ENCODE results near the gene PDK4.
"Not testable (repeated sequence)": the region's sequence is repeated elsewhere in the genome, so short reads cannot be mapped to it uniquely, and the experiment has no call there.

Gene PDK4

GRCh38 chr7:95604811-95605210, 8.5 kb upstream of the PDK4 start:
- not testable (repeated sequence) for DNase-seq (ENCODE audit: low read depth in 2 of 2)

GRCh38 chr7:95604397-95604796, 8.1 kb upstream of the PDK4 start:
- not testable (repeated sequence) for DNase-seq (ENCODE audit: low read depth in 2 of 2)

GRCh38 chr7:95602421-95602820, 6.1 kb upstream of the PDK4 start:
- DNase-seq (ENCODE audit: low read depth in 2 of 2), result no peak

GRCh38 chr7:95601316-95601715, 5.0 kb upstream of the PDK4 start:
- no peak for DNase-seq (ENCODE audit: low read depth in 2 of 2)

- DNase-seq (ENCODE audit: low read depth in 2 of 2), result no peak
These were observed 2.8 kb upstream of the PDK4 start for GRCh38 chr7:95599069-95599468.

GRCh38 chr7:95598511-95598910, 2.2 kb upstream of the PDK4 start:
- DNase-seq (ENCODE audit: low read depth in 2 of 2), result no peak

- DNase-seq (ENCODE audit: low read depth in 2 of 2), result no peak
These were observed 544 bp downstream of the PDK4 start for GRCh38 chr7:95595746-95596197.

- no peak for DNase-seq (ENCODE audit: low read depth in 2 of 2)
These were observed 2.1 kb downstream of the PDK4 start for GRCh38 chr7:95594185-95594584.

- DNase-seq (ENCODE audit: low read depth in 2 of 2), result no peak
These were observed 3.0 kb downstream of the PDK4 start for GRCh38 chr7:95593343-95593742.

GRCh38 chr7:95592570-95592969, 3.7 kb downstream of the PDK4 start:
- no peak for DNase-seq (ENCODE audit: low read depth in 2 of 2)

- no peak for DNase-seq (ENCODE audit: low read depth in 2 of 2)
These were observed 5.7 kb downstream of the PDK4 start for GRCh38 chr7:95590387-95591248.

- no peak for DNase-seq (ENCODE audit: low read depth in 2 of 2)
These were observed 6.5 kb downstream of the PDK4 start for GRCh38 chr7:95589766-95590165.

- no peak for DNase-seq (ENCODE audit: low read depth in 2 of 2)
These were observed 7.3 kb downstream of the PDK4 start for GRCh38 chr7:95589031-95589430.

GRCh38 chr7:95586951-95587301, 9.4 kb downstream of the PDK4 start:
- no peak for DNase-seq (ENCODE audit: low read depth in 2 of 2)

- no peak for DNase-seq (ENCODE audit: low read depth in 2 of 2)
These were observed 10.9 kb downstream of the PDK4 start for GRCh38 chr7:95585426-95585789.

GRCh38 chr7:95584769-95585425, 11.4 kb downstream of the PDK4 start:
- no peak for DNase-seq (ENCODE audit: low read depth in 2 of 2)

- DNase-seq (ENCODE audit: low read depth in 2 of 2), result no peak
These were observed 12.3 kb downstream of the PDK4 start for GRCh38 chr7:95583834-95584621.

GRCh38 chr7:95582578-95583293, 13.6 kb downstream of the PDK4 start:
- no peak for DNase-seq (ENCODE audit: low read depth in 2 of 2)

- DNase-seq (ENCODE audit: low read depth in 2 of 2), result no peak
These were observed 14.8 kb downstream of the PDK4 start for GRCh38 chr7:95581467-95581866.

GRCh38 chr7:95579318-95579717, 17.0 kb downstream of the PDK4 start:
- no peak for DNase-seq (ENCODE audit: low read depth in 2 of 2)

- no peak for DNase-seq (ENCODE audit: low read depth in 2 of 2)
These were observed 17.9 kb downstream of the PDK4 start for GRCh38 chr7:95578299-95578855.

- no peak for DNase-seq (ENCODE audit: low read depth in 2 of 2)
These were observed 19.2 kb downstream of the PDK4 start for GRCh38 chr7:95577137-95577536.
